GM21619 (cell line): ENCODE data around the gene P4HTM.
A peak's percentile ranks its signal among the peaks of the same experiment; 100 is the strongest.

Experiments used
- ATAC-seq: cut with Tn5 transposase; IDR thresholded peaks from one replicate; pipeline ENCODE4 v1.9.1; 2021; ENCODE audit not compliant: unreplicated experiment

The P4HTM gene

GRCh38 chr3:48983096-48983495 lies 6.9 kb upstream of the P4HTM start:
- no peak for ATAC-seq

- no peak for ATAC-seq
Measured at GRCh38 chr3:48984663-48985062, 5.4 kb upstream of the P4HTM start.

- ATAC-seq: no peak
Measured at GRCh38 chr3:48985831-48986376, 4.1 kb upstream of the P4HTM start.

GRCh38 chr3:48989126-48989795 lies 780 bp upstream of the P4HTM start:
- no peak for ATAC-seq

DNA sequence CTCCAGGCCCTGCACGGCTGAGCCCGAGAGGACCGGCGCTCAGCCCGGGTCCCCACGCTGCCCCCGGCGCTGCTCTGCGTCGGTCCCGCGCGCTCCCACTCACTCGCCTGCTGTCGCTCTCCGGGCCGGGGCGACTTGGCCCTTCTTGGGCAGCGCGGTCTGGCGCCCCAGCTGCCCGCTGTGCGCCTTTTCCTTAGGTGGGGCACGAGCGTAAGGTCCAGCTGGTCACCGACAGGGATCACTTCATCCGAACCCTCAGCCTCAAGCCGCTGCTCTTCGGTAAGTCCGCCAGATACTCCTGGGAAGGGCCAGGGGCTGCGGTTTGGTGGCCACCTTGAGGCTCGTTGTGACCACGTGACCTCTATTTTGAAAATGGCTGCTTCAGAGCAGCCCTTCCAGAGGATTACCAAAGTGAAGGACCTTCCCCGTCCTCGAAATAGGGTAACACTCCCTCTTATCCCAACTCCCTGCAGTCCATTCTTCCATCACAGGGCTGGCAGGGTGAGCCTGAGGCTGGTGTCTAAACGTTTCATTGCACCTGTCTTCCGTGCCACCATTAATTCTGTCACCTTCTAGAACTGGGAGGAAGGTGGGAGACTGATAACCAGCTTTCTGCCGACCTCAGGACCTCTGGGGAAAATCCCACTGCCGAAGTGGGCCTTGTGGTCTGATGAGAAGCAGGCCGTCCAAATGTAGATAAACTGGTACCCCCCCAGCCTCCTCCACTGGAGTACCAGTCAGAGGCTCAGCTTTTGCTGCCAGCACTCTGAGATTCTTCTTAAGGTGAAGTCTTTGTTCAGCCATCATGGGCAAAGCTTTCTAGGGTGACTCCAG lies 812 bp downstream of the P4HTM start:
- peak; percentile 14 for ATAC-seq

DNA sequence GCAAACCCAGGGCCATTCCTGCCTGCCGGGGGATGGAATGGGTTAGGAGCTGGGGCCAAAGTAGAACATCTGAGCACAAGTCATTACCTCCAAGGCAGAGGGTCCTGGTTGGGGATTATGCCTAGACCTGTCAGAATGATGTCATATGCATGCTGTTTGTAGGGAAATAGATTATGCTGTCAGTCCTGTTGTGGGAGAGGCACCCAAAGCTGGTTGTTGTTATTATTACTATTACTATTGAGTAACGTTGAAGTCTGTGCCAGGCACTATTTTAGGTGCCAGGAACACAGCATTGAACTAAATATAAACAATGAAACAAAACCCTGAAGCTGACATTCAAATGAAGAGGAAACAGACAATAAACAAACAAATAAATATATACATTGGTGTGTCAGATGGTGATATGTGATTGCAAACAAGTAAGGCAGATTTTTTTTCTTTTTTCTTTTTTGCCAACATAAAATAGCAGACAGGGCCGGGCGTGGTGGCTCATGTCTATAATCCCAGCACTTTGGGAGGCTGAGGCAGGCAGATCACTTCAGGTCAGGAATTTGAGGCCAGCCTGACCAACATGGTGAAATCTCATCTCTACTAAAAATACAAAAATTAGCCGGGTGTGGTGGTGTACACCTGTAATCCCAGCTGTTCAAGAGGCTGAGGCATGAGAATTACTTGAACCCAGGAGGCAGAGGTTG lies 2.0 kb downstream of the P4HTM start:
- ATAC-seq: no peak

DNA sequence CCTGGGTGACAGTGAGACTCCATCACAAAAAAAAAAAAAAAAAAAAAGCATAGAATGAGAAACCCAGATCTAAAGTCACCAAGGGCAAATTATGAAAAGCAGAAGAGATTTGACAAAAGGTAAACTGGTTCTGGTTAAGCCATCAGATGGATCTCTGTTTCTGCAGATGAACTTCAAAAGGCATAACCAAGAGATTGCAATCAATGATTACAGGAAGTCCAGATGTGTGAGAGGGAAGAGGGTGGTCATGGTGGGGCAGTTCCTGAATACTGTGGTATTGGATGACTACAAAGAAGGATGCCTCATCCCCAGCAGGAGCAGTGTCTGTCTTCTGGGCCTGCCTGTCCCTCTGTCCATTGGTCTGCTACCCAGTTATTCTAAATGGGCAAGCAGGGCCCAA lies 3.8 kb downstream of the P4HTM start:
- ATAC-seq: no peak

DNA sequence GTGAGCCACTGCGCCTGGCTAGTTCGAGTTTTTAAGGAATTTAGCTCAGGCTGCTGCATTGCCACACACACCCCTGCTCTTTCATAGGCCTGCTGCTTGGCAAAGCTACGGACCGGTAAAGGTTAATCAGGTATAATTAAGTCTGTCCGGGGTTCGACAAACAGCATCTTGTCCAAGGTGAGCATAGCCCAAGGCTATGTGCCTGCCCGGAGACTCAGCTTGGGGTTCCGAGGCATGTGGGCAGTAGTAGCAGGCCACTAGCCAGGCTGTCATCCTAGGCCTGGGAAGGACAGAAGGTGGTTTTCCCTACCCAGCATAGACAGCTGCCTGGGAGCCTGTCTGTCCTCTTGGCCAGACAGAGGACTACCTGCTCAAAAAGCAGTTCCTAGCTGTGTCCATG lies 6.6 kb downstream of the P4HTM start:
- ATAC-seq: no peak

DNA sequence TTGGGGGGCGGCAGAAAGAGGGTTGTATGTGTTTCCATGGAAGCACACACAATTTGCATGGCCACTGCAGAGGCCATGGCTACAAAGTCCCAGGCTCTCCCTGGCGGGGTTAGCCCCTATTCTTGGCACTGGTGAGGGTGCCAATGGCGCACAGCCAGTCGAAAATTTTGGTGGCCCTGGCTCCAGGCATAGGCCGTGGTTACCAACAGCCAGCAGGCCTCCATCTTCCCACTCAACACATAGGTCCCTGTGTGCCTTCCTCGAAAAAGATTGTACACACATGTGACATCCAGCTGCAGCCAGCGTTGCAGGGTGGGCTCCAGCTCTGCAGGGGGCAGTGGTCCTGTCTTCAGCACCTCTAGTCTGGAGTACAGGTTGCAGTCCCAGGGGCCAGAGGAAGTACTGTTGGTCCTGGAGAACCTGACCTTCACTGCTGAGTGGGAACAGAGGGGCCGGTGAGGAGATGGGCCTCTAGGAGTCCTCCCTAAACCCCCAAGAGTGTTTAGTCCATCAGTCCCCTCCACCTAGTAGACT lies 7.1 kb downstream of the P4HTM start:
- ATAC-seq: no peak

- ATAC-seq: no peak
Measured at GRCh38 chr3:48997714-48998637, 7.9 kb downstream of the P4HTM start.

- no peak for ATAC-seq
Measured at GRCh38 chr3:48999085-48999858, 9.2 kb downstream of the P4HTM start.

GRCh38 chr3:49001155-49001554 lies 11.1 kb downstream of the P4HTM start:
- no peak for ATAC-seq

DNA sequence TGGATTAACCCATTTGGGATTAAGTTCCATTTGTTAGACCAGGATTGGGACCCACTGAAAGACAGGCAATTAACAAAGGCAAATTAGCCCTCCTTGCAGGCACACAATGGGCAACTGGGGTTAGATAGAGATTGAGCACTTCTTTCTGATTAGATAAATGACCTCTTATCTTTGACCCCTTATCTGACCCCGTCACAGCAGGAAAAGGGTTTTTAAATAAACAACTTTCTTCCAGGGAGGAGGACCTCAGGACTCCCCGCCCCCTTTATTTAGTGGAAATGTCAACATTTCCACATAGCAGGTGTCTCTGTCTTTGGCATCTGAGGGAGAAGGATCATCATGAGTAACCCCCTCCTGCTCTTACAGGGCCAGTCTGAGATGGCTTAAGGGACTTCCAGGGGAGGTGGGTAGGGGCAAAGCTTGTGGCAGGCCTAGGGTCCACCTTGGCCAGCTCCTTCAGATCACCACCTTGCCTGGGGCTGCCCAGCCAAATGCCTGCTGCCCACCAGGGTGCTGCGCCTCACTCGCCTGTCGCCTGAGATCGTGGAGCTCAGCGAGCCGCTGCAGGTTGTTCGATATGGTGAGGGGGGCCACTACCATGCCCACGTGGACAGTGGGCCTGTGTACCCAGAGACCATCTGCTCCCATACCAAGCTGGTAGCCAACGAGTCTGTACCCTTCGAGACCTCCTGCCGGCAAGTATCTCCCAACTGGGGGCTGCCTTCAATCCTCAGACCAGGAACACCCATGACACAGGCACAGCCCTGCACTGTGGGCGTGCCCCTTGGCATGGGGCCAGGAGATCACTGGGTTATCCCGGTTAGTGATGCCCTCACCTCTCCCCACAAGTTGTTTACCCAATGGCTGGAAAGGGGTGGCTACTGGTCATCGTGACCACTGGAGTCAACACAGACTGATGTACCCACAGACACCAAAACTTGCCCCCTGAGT lies 14.6 kb downstream of the P4HTM start:
- ATAC-seq: no peak

DNA sequence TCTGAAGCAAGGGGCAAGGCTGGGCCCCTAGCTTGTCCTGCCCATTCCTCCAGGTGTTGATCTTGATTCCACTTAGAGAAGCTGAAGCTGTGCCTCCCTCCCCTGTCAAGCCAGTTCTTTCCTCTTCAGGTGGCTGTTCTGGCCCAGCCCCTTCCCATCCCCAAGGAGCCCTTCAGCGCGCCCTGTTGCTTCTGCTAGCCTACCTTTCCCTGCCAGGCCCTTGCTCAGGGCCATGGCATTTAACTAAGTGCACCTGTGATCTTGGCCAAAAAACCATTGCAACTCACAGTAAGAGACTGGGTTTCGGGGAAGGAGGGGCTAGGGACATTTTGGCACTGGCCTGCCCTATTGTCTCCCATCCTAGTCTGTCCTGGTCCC lies 15.3 kb downstream of the P4HTM start:
- no peak for ATAC-seq

- no peak for ATAC-seq
Measured at GRCh38 chr3:49005998-49006397, 16.0 kb downstream of the P4HTM start.

DNA sequence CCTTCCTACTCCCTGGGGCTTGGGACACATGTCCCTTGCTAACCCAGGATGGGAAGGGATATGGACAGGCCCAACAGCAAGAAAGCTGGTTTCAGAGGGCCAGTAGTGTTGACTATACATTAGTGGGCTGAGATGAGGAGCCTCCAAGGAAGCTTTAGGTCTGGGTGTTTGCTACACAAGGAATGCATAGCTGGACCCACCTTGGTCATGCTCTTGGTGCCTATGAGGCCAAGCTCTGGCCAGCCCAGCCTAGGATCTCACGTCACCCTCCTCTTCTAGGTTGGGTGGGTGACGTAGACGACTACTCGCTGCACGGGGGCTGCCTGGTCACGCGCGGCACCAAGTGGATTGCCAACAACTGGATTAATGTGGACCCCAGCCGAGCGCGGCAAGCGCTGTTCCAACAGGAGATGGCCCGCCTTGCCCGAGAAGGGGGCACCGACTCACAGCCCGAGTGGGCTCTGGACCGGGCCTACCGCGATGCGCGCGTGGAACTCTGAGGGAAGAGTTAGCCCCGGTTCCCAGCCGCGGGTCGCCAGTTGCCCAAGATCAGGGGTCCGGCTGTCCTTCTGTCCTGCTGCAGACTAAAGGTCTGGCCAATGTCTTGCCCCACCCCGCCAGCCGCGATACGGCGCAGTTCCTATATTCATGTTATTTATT lies 16.5 kb downstream of the P4HTM start:
- ATAC-seq: peak; percentile 6

DNA sequence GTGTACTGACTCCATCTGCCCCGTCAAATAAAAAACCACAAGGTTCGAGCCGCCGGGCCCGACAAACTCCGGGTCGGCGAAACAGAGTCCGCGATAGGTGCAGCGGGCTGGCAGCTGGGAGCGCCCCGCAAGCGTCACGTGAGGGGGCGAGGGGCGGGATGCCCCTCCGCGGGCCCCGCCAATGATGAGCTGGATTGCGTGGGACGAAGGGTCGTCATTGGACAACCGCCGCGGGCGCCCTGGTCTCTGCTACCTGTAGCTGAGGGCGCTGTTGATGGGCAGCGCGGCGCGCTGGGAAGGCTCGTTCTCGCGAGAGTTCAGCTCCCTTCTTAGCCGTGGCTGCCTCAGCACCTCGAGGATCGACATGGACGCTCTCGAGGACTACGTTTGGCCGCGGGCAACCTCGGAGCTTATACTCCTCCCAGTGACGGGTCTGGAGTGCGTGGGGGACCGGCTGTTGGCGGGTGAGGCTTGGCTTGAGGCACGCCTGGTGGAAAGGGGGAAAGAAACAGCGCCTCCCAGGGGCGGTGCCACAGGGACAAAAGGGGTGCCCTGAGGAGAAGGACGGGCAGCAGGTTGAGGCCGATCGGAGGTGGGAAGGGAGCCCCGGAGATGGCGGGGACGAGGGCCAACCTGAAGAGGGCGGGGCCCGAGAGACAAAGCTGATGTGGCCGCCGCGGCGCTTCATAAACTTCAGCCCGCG lies 17.2 kb downstream of the P4HTM start, which contains the start of gene WDR6:
Gene WDR6, plus strand, starts transcription at position 324 of the 703 bp plus-strand sequence. Its CDS starts 41 bp downstream, at position 365.
- peak; percentile 76 for ATAC-seq
